HG03139 (cell line): ENCODE results near the gene FRMD1.

Experiments
- ATAC-seq: cut with Tn5 transposase; IDR thresholded peaks from one replicate; pipeline ENCODE4 v1.9.1; 2021; ENCODE audit not compliant: unreplicated experiment

Gene FRMD1

DNA sequence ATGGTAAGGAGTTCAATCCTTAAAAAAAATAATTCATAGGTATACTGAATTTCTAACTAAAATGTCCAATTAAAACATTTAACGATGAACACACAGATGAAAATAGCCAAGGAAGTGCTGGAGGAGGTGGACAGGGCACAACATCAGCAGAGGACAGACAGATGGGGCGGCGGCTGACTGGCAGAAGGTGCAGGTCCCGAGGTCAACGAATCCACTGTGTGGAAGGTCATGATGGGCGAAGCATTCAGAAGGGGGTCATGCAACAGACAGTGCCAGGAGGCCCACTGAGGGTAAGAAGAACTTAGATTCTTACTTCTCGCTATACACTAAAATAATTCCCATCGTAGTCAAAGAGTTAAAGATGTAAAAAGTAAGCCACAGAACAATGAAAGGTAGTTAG is 34.2 kb upstream of the FRMD1 start:
- ATAC-seq = no peak

DNA sequence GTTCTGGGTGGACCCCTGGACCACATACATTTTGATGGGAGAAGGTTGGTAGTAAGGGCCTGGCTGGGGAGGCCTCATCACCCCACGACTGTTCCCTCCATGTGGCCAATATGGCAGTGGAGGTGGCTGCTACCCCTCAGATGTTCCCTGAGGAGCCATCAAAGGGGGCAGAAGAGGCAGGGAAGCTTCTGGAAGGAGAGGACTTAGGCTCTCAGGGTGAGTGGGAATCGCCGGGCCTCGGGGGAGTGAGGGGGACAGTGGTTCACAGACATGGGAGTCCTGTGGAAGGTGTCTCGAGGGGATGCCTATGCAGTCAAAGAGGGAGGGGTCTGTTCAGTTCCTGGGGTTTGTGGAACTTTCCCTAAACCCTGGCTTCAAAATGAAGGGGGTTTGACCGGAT is 32.9 kb upstream of the FRMD1 start:
- no peak for ATAC-seq

DNA sequence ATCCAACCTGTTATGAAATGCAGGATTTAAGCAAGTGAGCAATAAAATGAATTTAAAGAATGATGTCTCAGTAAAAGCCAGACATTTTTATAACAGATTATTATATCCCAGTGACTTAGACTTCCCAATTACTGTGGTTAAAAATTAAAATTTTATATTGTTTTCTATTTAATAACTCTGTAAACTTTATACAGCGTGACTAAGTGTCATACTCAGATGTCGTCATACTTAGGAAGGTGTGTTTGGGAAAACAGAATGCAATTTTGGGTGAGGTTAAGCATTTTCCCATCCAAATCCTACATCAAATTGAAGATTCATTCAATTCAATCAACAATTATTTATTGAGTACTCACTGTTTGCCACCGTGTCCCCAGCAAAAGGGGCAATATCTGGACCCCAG is 31.4 kb upstream of the FRMD1 start:
- no peak for ATAC-seq

DNA sequence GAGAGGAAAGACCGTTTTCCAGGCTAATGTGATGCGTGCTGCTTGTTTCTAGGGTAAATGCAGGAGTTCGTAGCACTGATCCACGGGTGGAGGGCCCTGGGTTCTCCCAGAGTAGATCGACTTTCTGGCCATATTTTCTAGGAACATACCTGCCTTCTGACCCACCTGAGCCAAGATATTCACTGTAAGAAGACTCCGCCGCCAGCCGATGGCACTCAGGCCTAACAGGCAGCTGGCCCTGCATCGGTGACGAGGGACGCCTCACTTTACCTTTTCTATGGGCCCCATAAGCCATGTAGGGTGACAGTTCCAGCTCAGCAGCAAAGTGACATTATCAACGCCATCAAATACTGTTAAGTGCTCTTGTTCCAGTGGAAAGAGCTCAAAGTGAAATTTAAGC is 30.2 kb upstream of the FRMD1 start:
- ATAC-seq = no peak

DNA sequence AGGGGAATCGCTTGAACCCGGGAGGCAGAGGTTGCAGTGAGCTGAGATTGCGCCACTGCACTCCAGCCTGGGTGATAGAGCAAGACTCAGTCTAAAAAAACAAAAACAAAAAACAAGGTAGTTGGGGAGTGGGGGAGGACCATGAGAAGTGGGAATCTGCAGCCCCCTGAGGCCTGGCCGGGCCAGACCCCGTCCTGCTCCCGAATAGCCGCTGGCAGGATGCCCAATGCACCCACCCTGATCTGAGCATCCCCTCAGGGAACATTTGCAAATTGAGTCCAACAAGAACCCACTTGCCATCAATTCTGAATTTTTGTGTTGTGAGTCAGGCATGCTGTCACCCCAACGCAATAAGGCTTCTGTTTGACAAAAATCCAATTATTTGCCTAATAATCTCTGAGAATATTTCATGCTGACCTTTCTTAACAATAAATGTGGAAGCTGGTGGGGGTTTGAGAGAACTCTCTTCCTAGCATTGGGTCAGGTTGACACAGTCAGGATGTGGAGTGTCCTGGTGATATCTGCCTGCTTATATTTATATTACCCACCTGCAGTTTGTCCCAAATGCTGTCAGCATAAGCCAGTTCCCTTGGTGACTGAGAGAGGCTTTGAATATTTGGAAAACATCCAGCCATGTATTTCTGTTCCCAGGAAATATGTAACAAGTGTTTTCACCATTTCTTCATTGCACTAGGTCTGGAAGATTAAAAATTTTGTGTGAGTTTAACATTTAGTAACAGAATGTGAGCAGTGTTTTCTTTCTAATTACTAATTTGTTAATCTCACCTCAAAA is 28.4 kb upstream of the FRMD1 start:
- ATAC-seq = no peak

DNA sequence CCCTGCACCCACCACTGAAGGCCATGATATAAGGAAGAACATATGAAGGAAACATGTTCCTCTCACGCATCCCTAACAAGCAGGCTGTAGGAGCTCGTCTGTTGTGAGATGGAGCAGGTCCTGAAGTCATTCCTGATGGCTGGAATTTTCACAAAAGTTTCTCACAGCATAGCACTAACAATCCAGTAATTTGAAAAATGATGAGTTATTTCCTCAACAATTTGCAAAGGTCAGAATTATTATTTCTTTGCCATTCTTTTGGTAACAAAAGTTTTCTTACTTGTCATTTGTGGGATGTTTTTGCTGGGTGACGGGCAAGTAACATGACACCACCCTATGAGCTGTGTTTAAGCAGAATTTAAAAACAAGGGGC is 27.6 kb upstream of the FRMD1 start:
- ATAC-seq = no peak

DNA sequence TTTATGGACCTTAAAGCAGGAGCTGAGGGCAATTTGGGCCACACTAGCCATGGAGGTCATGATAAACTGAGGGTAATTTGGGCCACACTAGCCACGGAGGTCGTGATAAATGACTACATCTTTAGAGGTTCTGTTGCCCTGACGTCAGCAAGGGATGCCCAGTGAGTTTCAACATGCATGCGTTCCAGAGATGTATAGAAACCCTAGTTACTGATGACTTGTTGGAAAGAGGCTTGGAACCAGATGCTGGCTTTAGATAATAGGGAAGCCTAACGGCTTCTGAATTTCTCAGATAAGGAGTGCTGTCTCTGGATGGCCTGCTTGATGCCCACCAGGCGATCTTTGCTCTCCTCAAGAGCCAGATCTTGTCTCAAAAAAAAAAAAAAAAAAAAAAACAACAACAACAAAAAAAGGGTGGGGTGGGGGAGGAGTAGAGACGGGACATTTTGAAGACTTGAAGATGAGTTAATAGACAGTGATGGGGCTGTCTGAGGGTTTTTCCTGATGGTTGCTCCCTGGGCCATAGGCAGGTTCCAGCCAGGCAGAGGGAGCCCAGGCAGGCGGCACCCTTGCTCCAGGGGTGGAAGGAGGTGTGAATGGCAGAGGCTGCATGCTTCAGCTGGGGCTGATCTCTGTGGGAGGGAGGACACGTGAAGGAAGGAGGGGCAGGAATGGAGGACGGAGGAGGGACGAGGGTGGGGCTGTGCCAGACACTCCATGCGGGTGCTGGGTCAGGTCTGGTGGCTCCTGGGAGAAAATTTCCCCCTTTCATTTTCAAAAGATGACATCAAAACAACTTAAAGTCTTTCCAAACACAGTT is 27.0 kb upstream of the FRMD1 start:
- ATAC-seq = no peak

DNA sequence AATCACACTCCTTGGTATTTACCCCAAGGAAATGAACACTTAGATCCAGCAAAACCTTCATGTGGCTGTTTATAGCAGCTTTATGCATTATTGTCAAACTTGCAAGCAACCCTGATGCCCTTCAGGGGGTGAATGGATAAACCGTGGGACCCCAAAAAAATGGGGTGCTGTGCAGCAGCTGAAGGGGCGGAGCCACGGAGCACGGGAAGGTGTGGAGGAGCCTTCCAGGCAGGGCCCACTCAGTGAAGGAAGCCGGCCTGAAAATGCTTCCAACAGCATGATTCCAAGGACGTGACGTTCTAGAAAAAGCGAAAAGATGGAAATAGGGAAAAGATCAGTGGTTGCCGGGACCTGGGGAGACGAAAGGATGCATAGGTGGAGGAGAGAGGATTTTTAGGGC is 25.6 kb upstream of the FRMD1 start:
- no peak for ATAC-seq

DNA sequence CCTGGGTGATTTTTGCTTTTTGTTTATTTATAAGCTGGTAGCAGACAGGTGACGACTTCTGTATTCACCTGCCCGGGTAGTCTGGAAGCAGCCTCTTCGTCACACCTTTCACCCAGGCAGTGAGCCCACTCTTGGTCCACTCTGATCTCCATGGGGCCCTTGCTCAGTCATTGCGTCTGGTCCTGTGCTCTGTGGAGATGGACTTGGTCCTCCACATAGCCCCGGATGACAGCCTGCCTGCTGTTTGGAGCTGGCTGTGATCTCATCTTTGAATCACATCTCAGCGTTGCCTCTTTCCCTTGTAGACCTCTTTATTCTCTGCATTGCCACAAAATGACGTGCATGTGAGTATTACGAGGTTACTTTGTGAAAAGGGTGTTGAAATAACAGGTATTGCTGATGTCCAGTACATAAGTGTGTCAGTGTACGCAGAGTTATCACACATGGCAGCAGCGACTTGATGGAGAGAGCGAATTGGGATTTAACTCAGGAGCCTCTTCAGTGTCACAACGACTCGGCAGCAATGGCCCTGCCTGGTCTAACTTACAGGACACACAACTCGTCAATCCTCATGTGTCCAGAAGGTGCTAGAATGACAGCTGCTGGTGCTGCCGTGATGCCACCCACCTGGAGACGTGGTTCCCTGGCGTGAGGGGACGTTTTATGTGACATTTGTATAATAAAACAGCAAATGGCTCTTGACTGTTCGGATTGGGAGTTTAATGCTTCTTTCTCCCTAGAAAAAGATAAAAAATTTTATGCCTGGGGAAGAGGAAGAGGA is 24.2 kb upstream of the FRMD1 start:
- ATAC-seq = no peak

DNA sequence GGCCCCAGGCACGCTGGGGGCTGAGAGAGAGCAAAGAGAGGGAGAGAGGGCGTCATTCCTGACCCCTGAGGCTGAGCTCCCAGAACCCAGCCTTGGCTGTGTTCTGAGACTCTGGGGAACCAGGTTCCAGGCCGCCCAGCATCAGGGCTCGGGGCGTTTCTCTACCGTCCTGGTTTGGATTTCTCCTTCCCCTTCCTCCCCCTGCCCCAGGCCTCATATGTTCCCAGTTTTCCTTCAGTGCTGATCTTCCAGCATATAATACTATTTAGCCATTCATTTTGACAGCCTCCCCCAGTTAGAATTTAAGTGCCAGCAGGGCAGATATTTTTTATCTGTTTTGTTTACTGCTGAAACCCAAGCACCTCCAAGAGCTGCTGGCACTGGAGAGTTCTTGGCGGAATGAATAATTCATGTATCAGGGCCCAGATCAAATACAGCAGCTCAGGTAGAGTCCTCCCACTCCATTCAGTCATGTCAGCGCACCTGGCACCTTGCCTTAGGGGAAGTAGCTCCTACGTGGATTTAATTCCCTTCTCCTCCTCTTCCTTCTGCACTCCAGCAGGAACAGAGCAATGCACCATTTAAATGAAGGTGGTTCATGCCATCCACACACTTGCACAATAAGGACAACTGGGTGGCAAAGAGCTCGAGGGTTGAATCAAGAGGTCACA is 23.4 kb upstream of the FRMD1 start:
- no peak for ATAC-seq

DNA sequence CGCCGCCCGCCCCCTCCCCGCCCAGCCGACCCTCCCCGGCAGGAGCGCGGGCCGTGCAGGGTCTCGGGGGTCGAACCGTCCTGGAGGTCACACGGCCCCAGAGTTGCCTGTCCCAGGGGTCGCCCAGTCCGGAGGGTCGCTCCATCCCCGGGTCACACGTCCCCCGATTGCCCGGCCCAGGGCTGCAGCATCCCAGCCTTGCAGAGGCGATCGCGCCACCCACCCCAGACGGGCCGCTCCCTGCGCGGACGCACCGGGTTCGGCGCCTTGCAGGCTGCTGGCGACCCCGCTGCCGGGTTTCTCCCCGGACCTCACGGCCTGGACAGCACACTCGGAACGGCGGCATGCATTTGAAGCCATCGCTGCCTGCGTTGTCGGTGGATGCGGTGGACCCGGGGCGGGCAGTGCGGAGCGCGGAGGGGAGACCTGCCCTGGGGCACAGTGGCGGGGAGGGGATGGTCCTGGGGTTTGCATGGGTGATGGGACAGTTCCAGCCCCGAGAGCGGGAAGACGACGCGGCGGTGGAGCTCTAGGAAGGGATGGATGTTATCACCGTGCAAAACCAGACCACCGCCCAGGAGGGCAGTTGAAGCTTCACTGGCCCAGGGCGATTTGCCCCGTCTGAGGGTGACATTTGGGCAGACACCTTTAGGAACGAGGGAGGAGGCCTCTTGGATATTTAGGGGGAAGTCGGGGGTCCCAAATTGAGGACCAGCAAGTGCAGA is 22.7 kb upstream of the FRMD1 start:
- no peak for ATAC-seq

DNA sequence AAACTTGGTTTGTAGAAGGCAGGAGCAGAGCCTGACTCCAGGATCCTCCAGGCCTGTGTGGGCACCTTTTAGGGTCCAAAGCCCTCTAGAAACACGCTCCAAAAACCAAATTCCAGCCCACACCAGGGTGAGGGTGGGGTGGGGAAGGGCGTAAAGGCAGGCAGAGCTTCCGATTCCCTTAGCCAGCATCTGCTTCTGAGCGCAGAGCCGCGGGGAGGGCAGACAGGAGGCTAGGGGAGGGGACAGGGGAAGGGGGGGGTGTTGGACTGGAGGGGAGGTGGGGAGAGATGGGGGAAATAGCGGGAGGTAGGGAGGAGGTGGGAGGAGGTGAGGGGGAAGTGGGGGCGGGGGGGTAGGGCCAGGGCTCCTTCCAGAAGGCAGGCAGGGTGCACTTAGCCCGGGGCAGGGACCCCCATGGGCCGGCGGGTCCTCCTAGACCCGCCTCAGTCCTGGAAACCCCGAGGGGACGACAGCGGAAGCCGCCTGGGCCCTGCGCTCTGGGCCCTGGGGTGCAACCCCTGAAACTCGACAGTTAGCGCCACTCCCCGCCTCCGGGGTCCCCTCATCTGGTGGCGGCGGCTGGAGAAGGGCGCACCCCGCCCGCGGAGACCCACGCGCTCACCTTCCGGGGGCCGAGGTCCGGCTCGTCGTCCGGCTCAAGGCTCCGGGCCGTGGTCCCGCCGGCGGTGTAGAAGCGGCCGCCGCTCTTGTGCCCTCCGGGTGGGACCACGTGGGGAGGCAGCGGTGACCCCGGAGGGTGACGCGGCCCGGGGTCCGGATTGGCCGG is 22.0 kb upstream of the FRMD1 start:
- ATAC-seq = no peak

DNA sequence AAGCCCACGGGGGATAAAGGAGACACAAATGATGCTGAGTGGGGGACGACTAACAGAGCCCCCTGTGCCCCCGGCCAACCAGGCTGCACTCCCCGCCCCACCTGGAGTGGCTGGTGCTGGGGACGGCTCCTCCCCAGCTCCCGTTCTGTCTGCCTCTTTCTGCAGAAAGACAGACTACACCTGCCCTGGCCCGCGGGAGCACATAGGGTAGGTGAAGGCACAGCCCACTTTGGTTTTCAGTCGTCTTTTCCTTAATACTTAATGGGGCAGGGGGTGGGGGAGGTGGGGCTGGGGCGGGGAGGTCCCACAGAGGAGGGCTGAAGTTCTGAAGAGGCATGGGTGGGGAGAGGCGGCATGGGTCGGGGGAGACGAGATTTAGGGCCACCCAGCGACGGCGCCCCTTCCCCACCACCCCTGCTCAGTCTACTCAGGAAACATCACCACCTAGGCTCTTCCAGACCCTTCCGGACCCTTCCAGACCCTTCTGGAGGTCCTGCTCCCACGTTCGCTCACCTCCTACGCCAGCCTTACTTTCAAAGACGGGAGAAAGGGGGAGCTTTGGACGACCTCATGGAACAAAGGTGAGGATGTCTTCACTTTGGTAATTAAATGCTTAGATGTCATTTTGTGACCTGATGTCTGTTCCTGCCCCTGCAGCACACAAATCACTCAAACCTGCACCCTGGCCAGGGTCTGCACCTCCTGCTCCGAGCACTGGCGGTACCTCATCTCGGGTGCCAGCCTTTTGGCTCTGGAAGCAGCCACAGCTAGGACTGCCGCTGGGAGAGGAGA is 21.2 kb upstream of the FRMD1 start:
- no peak for ATAC-seq

DNA sequence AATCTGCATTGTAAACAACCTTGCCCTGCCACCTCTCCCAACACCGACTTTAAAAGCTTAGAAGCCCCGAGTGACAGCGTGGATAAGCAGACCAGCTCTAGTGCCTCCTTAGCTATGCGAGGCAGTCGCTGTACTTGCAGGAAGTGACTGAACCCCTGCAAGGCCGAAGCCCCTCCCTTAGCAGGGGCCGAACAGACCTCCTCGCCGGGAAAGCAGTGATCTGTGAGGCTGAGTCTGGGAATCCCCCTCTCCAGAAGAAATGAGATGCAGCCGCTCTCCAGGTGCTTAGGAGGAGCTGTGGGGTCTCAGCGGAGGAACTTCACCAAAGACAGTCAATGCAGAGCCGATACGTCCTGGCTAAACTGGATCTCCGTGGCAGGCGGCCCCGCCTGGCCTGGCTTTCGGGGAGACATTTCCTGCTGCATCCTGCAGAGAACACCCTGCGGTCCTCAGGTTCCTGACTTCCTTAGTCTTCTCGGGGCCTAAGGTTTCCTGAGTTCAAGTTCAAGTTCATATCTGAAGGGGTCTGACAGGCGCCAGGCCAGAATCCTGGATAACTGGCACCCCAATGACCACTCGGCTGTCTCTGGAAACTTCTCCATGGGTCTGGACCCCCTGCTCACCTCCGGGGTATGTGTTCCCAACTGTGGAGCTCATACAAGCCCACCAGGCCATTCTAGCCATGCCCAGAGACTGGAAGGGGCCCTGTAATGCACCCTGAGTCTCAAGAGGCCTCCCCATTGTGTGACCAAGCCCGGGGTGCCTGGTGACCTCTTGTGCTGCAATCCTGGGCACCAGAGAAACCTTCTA is 20.4 kb upstream of the FRMD1 start:
- no peak for ATAC-seq

DNA sequence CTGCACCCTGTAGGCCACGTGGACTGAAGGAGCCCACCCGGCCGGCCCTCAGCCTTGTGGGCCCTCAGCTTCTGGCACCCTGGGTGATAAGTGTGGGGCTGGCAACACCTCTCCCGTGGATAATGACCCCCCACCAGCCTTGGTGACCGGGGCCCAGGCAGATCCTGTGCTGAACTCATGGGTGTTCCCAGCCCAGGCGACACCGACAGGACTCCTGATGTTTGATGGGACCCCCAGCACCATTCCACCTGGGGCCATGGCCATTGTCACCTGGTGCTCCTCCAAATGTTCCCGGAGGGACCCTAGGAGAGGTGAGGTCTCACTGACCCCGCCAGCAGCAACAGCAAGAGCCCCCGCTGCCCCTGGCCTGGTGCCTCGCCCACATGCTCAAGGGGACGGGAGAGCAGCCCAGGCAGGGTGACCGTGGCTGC is 19.4 kb upstream of the FRMD1 start:
- ATAC-seq = no peak

DNA sequence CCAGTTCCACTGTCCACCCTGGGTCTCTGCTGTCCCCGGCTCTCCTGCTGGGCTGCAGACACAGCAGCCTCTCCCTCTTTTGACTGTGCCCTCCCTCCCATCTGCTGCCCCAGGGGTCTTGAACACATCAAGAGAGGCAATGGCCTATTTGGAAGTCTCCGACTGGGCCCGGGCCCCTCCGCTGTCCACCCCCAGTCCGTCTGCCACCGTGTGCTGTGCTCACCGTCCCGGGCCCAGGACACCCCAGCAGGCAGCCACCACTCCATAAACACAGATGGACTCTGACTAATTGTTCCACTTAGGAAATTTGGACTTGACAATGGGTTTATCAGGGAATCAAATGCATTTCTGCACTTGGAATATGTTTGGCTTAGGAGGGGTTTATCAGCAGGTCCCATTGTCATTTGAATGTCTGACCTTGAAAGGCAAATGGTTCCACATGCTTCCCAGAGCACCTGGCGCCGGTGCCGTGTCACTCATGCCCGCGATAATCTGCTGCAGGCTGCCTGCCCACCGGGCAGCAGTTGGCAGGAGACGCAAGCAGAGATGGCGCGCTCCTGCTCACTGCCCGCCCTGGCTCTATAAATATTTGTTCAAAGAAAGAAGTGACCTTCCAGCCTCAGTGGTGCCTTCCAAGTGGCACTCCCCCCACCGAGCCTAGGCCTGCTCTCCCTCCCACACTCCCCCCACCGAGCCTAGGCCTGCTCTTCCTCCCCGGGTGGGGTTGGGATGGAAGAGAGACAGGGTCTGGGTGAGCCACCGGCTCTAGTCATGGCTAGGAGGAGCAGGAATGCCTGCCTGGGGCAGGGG is 18.8 kb upstream of the FRMD1 start:
- no peak for ATAC-seq

DNA sequence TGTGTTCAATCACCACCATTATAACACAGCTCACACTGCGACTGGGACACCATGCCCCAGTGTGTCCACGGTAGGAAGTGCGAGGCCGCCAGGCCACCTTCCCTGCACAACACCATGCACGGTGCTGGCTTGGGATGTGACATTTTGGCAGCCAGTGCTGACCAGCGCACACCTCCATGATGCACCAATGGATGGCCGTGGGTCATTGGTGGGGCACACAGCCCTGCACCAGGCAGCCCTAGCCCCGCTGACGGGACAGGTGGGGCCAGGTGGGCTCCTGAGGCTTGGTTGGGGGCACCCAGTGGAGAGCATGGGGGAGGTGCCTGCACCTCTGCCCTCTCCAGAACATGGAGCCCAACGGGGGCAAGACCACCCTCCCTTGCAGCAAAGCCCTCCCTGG is 18.2 kb upstream of the FRMD1 start:
- ATAC-seq = no peak
